GM12864 (cell line): ENCODE results near the gene WNT9A.

Experiments
- DNase-seq: peaks from one replicate; pipeline ENCODE4 v3.0.0-alpha.2; 2011; ENCODE audit warnings: low read depth
- H3K4me3 ChIP-seq: 2 replicates; pipeline ENCODE4 v1.5.1; 2011; ENCODE audit warnings: mild to moderate bottlenecking, low read depth, low read length, control low read depth
- TF ChIP-seq, protein P1 (sequence below): IDR thresholded peaks from 2 replicates; pipeline ENCODE4 v1.5.1; 2011; ENCODE audit warnings: low read depth, mild to moderate bottlenecking, moderate library complexity, low read length, control low read depth, inconsistent platforms; ENCODE audit errors: missing control alignments

Gene WNT9A

DNA sequence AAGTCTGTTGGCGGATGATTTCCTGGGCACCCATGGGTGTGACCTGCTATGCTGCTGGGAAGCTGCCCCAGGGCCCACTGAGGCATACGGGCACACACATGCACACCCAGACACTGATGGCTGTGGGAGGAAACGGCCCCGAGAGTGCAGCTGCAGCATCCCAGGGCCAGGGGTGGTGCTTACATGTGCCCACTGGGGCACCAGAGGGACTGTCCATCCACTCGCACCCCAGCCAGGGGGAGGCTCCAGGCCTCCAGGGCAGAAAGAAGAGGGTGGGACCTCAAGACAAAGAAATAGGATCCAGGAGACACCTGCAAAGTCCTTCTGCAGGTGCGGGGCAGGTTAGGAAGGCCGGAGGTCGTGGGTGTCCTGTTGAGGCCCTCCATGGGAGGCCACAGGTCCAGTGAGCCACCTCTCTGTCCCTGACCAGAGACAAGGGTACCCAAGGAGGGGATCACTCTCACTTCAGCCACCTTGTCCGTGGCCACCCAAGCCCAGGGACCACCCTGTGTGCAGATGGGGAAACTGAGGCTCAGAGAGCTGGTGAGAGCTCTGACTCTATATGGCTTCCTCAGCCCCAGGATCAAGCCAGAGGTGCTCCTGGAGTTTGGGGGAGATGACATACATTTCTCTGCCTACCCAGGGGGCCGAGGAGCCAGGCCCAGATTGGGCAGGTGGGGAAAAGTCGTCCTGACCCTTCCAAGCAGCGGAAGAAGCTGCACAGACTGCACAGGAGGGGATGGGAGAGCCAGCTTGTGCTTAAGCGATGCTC lies 57.1 kb downstream of the WNT9A start:
- H3K4me3 ChIP-seq, result no peak overlapping the region
- no peak for DNase-seq
- TF ChIP-seq, protein P1, sequence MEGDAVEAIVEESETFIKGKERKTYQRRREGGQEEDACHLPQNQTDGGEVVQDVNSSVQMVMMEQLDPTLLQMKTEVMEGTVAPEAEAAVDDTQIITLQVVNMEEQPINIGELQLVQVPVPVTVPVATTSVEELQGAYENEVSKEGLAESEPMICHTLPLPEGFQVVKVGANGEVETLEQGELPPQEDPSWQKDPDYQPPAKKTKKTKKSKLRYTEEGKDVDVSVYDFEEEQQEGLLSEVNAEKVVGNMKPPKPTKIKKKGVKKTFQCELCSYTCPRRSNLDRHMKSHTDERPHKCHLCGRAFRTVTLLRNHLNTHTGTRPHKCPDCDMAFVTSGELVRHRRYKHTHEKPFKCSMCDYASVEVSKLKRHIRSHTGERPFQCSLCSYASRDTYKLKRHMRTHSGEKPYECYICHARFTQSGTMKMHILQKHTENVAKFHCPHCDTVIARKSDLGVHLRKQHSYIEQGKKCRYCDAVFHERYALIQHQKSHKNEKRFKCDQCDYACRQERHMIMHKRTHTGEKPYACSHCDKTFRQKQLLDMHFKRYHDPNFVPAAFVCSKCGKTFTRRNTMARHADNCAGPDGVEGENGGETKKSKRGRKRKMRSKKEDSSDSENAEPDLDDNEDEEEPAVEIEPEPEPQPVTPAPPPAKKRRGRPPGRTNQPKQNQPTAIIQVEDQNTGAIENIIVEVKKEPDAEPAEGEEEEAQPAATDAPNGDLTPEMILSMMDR, result no peak

DNA sequence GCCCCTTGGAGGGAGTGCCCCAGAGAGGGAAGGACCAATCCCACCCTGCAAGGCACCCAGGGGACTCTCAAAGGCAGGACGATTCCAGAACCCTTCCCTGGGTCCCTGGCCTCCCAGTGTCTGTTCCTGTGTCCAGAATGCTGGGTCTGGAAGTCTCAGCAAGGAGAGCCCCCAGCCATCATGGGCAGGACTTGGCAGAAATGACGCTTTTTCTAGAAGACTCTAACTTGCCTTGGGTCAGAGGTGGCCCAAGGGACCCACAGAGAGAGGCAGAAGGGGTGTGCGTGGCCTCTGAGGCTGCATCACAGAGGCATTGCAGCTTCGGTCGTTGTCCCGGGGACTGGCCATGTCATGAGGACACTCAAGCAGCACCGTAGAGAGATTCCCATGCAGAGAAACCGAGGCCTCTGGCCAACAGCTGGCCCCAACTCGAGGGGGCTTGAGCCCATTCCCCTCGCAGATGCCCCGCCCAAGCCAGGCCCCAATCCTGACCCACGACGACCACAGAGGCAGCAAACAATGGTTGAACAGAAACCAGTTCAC lies 57.8 kb downstream of the WNT9A start:
- H3K4me3 ChIP-seq, result no peak overlapping the region
- TF ChIP-seq, protein P1, result no peak
- DNase-seq, result no peak

DNA sequence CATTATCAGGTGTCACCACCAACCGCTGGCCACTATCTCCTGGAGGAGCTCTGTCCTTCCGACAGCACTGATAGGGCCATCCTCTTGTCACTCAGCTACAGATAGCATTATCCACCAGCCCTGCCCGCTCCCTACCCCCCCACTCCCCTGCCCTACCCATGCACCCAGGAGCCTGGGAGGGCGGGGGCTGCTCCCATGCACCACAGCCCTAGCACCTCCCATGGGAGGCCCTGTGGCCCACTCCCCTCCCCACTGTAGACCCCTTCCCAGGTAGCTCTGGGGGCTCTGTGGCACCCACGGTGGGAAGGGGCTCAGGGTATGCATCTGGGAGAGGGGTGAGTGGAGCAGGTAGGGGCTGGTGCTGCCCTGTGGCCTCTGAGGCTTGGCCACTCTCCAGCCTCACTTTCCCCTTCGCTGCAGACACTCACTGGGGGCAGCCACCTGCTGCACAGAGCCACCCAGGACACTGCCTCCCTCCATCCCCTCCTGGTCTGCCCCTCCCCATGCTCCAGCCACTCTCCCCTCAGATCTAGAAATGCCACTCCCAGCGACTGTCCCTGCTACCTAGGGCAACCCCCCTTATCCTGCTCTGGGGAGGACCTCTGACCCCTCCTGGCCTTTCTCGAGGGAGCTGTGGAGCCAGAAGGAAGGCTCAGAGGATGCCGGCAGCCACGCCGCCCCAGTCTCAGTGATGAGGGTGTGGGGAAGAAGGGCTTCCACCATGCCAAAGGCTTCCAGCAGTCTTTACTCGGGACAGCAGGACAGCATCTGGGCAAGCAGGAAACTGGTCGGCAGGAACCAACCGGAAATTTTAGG lies 58.5 kb downstream of the WNT9A start:
- no peak for DNase-seq
- H3K4me3 ChIP-seq, result no peak overlapping the region
- TF ChIP-seq, protein P1, result no peak

DNA sequence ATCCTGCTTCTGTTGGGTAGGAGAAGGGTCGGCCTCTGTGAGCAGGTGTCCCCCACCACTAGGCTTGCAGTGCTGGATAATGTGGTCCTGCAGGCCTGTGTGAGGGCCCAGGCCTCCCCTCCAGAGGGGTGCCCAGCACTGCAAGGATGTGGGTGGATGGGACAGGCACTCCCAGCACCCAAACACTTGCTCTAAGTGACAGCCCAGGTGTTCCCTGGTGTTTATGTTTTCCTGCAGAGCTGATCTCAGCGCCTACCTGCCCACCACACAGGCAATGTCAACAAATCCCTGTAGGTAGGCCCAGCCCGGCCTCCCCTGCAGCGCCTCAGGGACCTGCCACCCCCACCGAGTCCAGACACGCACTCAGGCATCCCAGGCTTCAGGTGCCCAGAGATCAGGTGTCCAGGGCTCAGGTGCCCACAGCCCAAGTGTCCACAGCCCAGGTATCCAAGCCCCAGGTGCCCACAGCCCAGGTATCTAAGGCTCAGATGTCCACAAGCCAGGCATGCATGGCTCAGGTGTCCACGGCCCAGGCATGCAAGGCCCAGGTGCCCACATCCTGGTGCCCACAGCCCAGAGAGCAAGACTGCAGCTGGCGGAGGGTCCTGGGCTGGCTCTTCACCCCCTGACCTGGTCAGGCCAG lies 59.2 kb downstream of the WNT9A start:
- TF ChIP-seq, protein P1, result no peak
- H3K4me3 ChIP-seq, result no peak overlapping the region
- no peak for DNase-seq

DNA sequence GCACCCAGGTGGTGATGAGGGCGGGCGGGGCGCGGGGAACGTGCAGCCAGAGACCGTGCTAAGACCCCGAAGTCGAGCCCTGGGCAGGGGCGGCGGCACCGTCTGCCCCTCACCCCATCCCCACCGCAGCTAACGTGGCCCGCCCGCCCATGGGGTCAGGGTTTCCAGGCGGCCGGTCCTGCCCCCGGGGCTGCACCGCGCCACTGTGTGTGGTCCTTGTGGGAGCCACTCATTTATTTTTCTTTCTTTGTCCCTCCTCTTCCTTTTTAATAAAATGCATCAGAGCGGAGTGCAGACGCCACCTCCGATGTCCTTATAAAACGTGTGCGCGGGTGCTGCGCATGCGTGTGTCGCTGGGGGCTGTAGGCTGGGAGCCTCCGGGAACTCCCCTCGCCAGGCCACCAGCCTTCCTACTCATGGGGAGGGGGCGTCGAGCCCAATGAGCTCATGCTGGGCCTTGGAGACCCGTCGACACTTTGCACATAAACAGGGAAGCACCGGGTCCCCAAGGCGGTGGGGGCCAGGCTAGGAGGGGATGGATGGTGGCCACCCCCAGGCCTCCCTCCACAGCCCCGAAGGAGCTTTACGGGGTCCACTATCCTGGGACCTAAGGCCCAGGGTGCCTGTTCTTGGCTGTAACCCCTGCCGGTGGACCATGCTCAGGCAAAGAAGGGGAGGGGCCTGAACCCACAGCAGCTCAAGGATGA lies 59.9 kb downstream of the WNT9A start:
- TF ChIP-seq, protein P1, result no peak
- no peak for DNase-seq

DNA sequence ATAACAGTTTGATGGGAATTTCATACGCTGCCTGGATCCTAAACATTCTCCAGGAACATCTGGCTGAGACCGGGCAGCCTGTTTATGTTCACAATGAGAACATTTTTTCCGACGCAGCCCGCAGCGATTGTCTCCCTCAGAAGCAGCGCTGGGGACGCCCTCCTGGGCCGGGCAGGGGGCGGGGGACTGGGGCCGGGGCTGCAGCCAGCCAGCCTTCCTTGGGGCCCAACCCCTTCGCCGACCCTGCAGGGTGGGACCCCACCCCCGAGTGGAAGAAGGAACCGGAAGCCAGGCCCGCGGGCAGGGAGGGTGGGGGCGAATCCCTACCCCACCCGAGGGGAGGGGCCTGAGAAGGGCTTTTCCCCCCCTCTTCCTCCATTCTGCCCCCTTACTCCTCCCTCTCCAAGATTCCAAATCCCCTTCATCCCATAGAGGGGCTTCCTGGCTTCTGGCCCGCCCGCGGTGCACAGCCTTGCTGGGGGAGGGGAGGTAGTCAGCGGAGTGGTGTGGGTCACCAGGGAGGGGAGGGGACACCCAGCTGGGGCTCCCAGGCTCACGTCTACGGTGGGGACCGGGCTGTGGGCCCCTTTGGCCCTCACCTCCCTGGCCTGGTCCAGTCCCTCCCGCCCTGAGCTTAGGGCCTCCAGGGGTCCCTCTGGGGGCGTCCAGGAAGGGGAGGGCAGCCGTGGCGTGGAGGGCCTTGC lies 60.6 kb downstream of the WNT9A start:
- TF ChIP-seq, protein P1, result no peak
- no peak for DNase-seq
- H3K4me3 ChIP-seq, result no peak overlapping the region

More for the DNA sequence above, 59.9 kb downstream of the WNT9A start:
- H3K4me3 ChIP-seq, result no peak overlapping the region
